Gastrocnemius medialis (tissue), 4 donors: ENCODE results near the gene AP3S1.

Source experiments
- CTCF ChIP-seq, 5 experiments: fragments of 450-650 bp in 3 of 5; fragments of 200-600 bp in 2 of 5; sonication (generic) in 2 of 5; IDR thresholded peaks in 4 of 5; conservative IDR thresholded peaks in 1 of 5; 1 replicate in 4 of 5; 2 replicates in 1 of 5; pipeline ENCODE4 v1.5.1; 2016 to 2019; ENCODE audit warnings: antibody characterized with exemption in 5 of 5, mild to moderate bottlenecking in 3 of 5, moderate library complexity in 3 of 5
- POLR2A ChIP-seq, 2 donors: fragments of 450-650 bp; IDR thresholded peaks; one replicate each; pipeline ENCODE4 v1.6.1; 2017; ENCODE audit warnings: antibody characterized with exemption in 2 of 2, mild to moderate bottlenecking in 2 of 2, moderate library complexity in 2 of 2

GRCh38 chr5:115812372-115812771, 29.4 kb upstream of the AP3S1 start:
- no peak for TF ChIP-seq CTCF (IDR thresholded peaks at IDR 0.05 in 4 of 5, conservative IDR thresholded peaks at IDR 0.05 in 1 of 5)
- TF ChIP-seq POLR2A (IDR thresholded peaks at IDR 0.05) = no peak
